K562 (cell line): ENCODE data around the gene OR4D2. TPM values are rescaled to one million over a fixed set of nuclear protein-coding genes. Genes with fewer than 3 reads are reported as not detected.

ENCODE experiments used
- ATAC-seq: fragments of 200-7000 bp; cut with Tn5 transposase; 3 replicates; pipeline ENCODE4 v1.9.1; 2020; ENCODE audit warnings: moderate library complexity
- BruUV-seq: library from RNA; stranded (reverse); fragments of 400-500 nt; replicated peaks from 2 replicates; lab custom pipeline; 2021; lab: Mats Ljungman, UMichigan
- CTCF ChIA-PET: fragments of 300-600 bp; formaldehyde crosslinking; extraction: SDS; loops from one replicate; lab custom pipeline; 2021; ENCODE audit warnings: low intra/inter-chr PET ratio; lab: Yijun Ruan, JAX
- POLR2A ChIA-PET: fragments of 300-600, 350-650 bp; sonication (Branson Sonifier 250); formaldehyde crosslinking; extraction: SDS; loops from one replicate; lab custom pipeline; 2021; ENCODE audit warnings: antibody characterized with exemption, inconsistent platforms; lab: Yijun Ruan, JAX
- DNase-seq, 4 experiments: peaks; one replicate each; pipeline versions ENCODE4 v3.0.0 to v3.0.0-alpha.2; 2011 to 2018; ENCODE audit warnings: low spot score in 3 of 4, mixed read lengths in 3 of 4; ENCODE audit errors: extremely low read depth in 1 of 4
- FAIRE-seq: peaks from 2 replicates; lab custom pipeline; 2011; peaks lifted over from hg19 to GRCh38; lab: Jason Lieb, UNC
- H2AFZ ChIP-seq: 2 replicates; pipeline ENCODE4 v1.6.0; 2011; ENCODE audit warnings: low read depth, low read length, control low read depth, inconsistent platforms
- H3K27ac ChIP-seq: fragments of 200-600 bp; 3 replicates; pipeline ENCODE4 v1.8.0; 2011; ENCODE audit warnings: low read depth, mild to moderate bottlenecking, control low read depth, inconsistent platforms, low read length, moderate library complexity, mixed read lengths; ENCODE audit errors: extremely low read depth
- H3K27me3 ChIP-seq, 2 experiments: fragments of 300-600 bp in 1 of 2; 2 replicates in 1 of 2; 3 replicates in 1 of 2; pipeline versions ENCODE4 v1.6.0 to v1.8.0; 2011; ENCODE audit warnings: inconsistent platforms in 2 of 2, low read length in 2 of 2, mild to moderate bottlenecking in 1 of 2, mixed read lengths in 1 of 2, moderate library complexity in 1 of 2; ENCODE audit not compliant: control insufficient read depth in 2 of 2, insufficient read depth in 2 of 2
- H3K36me3 ChIP-seq: fragments of 300-600 bp; 3 replicates; pipeline ENCODE4 v1.8.0; 2011; ENCODE audit warnings: mild to moderate bottlenecking, low read length, inconsistent platforms; ENCODE audit not compliant: control insufficient read depth, insufficient read depth
- H3K4me1 ChIP-seq, 2 experiments: fragments of 200-600 bp in 1 of 2; replicated peaks in 1 of 2; 2 replicates in 1 of 2; 3 replicates in 1 of 2; pipeline versions ENCODE4 v1.5.1 to v1.8.0; 2011; ENCODE audit warnings: inconsistent platforms in 2 of 2, low read length in 2 of 2, mild to moderate bottlenecking in 1 of 2, mixed read lengths in 1 of 2, moderate library complexity in 1 of 2; ENCODE audit not compliant: control insufficient read depth in 2 of 2, insufficient read depth in 2 of 2
- H3K4me2 ChIP-seq: 2 replicates; pipeline ENCODE4 v1.6.1; 2011; ENCODE audit warnings: low read length, control low read depth, inconsistent platforms, mixed read lengths; ENCODE audit not compliant: insufficient read depth
- H3K4me3 ChIP-seq: fragments of 200-600 bp; sonication (generic), shearing (Covaris generic); 2 replicates; pipeline ENCODE4 v1.5.1; 2016; ENCODE audit warnings: control low read depth, inconsistent platforms
- H3K79me2 ChIP-seq: fragments of 200-600 bp; 3 replicates; pipeline ENCODE4 v1.8.0; 2011; ENCODE audit warnings: low read length, inconsistent platforms; ENCODE audit not compliant: control insufficient read depth, insufficient read depth
- H3K9ac ChIP-seq, 2 experiments: 2 replicates each; pipeline versions ENCODE4 v1.6.0 to v1.6.1; 2011; ENCODE audit warnings: low read depth in 2 of 2, low read length in 2 of 2, control low read depth in 1 of 2, inconsistent platforms in 1 of 2, mild to moderate bottlenecking in 1 of 2, mixed read lengths in 1 of 2; ENCODE audit not compliant: insufficient read depth in 1 of 2
- H3K9me1 ChIP-seq: one replicate; pipeline ENCODE4 v1.6.0; 2011; ENCODE audit warnings: inconsistent platforms, mild to moderate bottlenecking, low read length, moderate library complexity; ENCODE audit not compliant: control insufficient read depth, insufficient read depth
- H3K9me3 ChIP-seq: replicated peaks from 2 replicates; pipeline ENCODE4 v1.5.1; 2011; ENCODE audit warnings: low read depth, low read length, inconsistent platforms; ENCODE audit not compliant: control insufficient read depth, insufficient read depth
- H4K20me1 ChIP-seq: replicated peaks from 2 replicates; pipeline ENCODE4 v1.6.1; 2011; ENCODE audit warnings: low read length, inconsistent platforms, mixed read lengths; ENCODE audit not compliant: control insufficient read depth, insufficient read depth
- CEBPG ChIP-seq, 3 experiments: fragments of 200-800 bp in 1 of 3; sonication (Bioruptor generic) in 1 of 3; sonication (generic) in 1 of 3; formaldehyde crosslinking in 1 of 3; IDR thresholded peaks in 2 of 3; conservative IDR thresholded peaks in 1 of 3; 2 replicates each; pipeline versions ENCODE4 v1.6.1 to v1.8.0; 2016 to 2022; ENCODE audit warnings: missing compliant biosample characterization in 2 of 3, missing genetic modification characterization in 2 of 3, mild to moderate bottlenecking in 1 of 3, missing genetic modification reagents in 1 of 3
- FIP1L1 ChIP-seq: fragments of 200-400 bp; formaldehyde crosslinking; IDR thresholded peaks from 2 replicates; pipeline ENCODE4 v1.6.1; 2018; ENCODE audit warnings: mild to moderate bottlenecking, low read depth, low read length; ENCODE audit not compliant: poor library complexity, severe bottlenecking
- MAFF ChIP-seq: IDR thresholded peaks from 2 replicates; pipeline ENCODE4 v1.6.1; 2012; ENCODE audit warnings: low read length, improper control_type of control experiment
- NFXL1 ChIP-seq: fragments of 450-650 bp; formaldehyde crosslinking; IDR thresholded peaks from 2 replicates; pipeline ENCODE4 v1.4.0; 2021; ENCODE audit warnings: mild to moderate bottlenecking
- NR3C1 ChIP-seq: sonication (generic); formaldehyde crosslinking; IDR thresholded peaks from 2 replicates; pipeline ENCODE4 v1.8.1; 2022; ENCODE audit warnings: missing genetic modification reagents
- RBM25 ChIP-seq: fragments of 200-400 bp; formaldehyde crosslinking; IDR thresholded peaks from 2 replicates; pipeline ENCODE4 v1.6.1; 2018; ENCODE audit warnings: low read length, low read depth, moderate library complexity; ENCODE audit not compliant: severe bottlenecking
- TFE3 ChIP-seq: fragments of 450-650 bp; formaldehyde crosslinking; IDR thresholded peaks from 2 replicates; pipeline ENCODE4 v1.4.0; 2020; ENCODE audit warnings: mild to moderate bottlenecking, mixed read lengths
- ZFP36 ChIP-seq: fragments of 150-350 bp; IDR thresholded peaks from 2 replicates; pipeline ENCODE4 v1.6.1; 2018; ENCODE audit warnings: low read length, low read depth; ENCODE audit not compliant: partially characterized antibody
- ZNF133 ChIP-seq: fragments of 250-450 bp; sonication (Bioruptor Pico); IDR thresholded peaks from 2 replicates; pipeline ENCODE4 v1.4.0; 2020; ENCODE audit warnings: mild to moderate bottlenecking
- ZNF212 ChIP-seq: fragments of 450-650 bp; formaldehyde crosslinking; IDR thresholded peaks from 2 replicates; pipeline ENCODE4 v1.4.0; 2020; ENCODE audit warnings: mild to moderate bottlenecking
- WGBS: fragments of 100-300 bp; shearing (Covaris generic); methylation state at CpG from one replicate; pipeline ENCODE4 v1.1.6; 2016; ENCODE audit warnings: low coverage, mixed read lengths; ENCODE audit not compliant: insufficient coverage; ENCODE audit errors: missing lambda C conversion rate; 5-methylcytosine and 5-hydroxymethylcytosine counted together
- in situ Hi-C: fragments of 300-500 bp; cut with MboI; formaldehyde crosslinking; loops from 4 replicates; pipeline ENCODE4 v1.15.0; 2018; ENCODE audit warnings: inconsistent platforms, mixed read lengths
- intact Hi-C: fragments of 100-400 bp; cut with micrococcal nuclease; formaldehyde crosslinking; loops from 2 replicates; pipeline ENCODE4 v1.14.2; 2022
- polyA plus RNA-seq, 8 experiments: library from polyadenylated mRNA; depleted of rRNA in 4 of 8; stranded (reverse) in 5 of 8; unstranded in 3 of 8; fragments of >200 nt; fragmentation: Nextera tagmentation in 2 of 8; fragmentation: Illumina TruSeq in 1 of 8; extraction: Ambion mirVana in 2 of 8; extraction: Trizol in 1 of 8; gene quantifications; 2 replicates each; pipeline versions ENCODE4 v1.2.1 to v1.2.3, GENCODE V29; 2011 to 2014; ENCODE audit warnings: inconsistent platforms in 1 of 8, missing spikeins in 1 of 8
- total RNA-seq, 7 experiments: library from RNA; depleted of rRNA in 6 of 7; stranded (reverse); fragments of >200 nt in 6 of 7; fragmentation: Illumina TruSeq in 2 of 7; extraction: Trizol in 2 of 7; gene quantifications; 2 replicates each; pipeline versions ENCODE4 v1.2.1 to v1.2.3, GENCODE V29; 2011 to 2021; ENCODE audit warnings: low replicate concordance in 1 of 7

The OR4D2 gene
- total and polyA plus RNA-seq, 9 of the 15 experiments (the other 6 are each of a cell fraction or from before 2014, with no cell fraction given) = not detected

- no peak for ATAC-seq
- H3K27ac ChIP-seq = no peak overlapping the region
- no peak for DNase-seq
- ChIA-PET CTCF (no interaction called here), POLR2A (interaction anchor here (1.0 kb wide), 1 partner anchor 12 kb away, joined by 3 read pairs; no protein-coding TSS in a partner anchor)
- 36% methylated on average over 5 of the region's 7 CpGs for WGBS
- BruUV-seq = no TSS peak
- in situ Hi-C loops = no loop called here
- intact Hi-C loops = no loop called here
- no peaks in the 10 kb centered on the region for H3K79me2 ChIP-seq
- no peak overlapping the region for H3K4me3 ChIP-seq
- H4K20me1 ChIP-seq = no peaks in the 10 kb centered on the region; the same call in 1 of the 2 replicates
- H3K9me1 ChIP-seq = no peaks in the 10 kb centered on the region
- peaks cover 13 to 29% of the 10 kb centered on the region in 2 experiments for H3K4me1 ChIP-seq
- H3K27me3 ChIP-seq = peaks cover 0 to 24% of the 10 kb centered on the region in 2 experiments; a peak in 2 of 5 replicates
- no peak overlapping the region for H3K4me2 ChIP-seq
- H2AFZ ChIP-seq = no peak overlapping the region
- no peaks in the 10 kb centered on the region for H3K9me3 ChIP-seq
- TF ChIP-seq CEBPG (CRISPR knock-in tag; IDR thresholded peaks at IDR 0.05) (no peak), CEBPG (tag; conservative IDR thresholded peaks at IDR 0.05 in 1 of 2, IDR thresholded peaks at IDR 0.05 in 1 of 2) (no peak), MAFF (no peak), ZNF133 (CRISPR knock-in tag) (no peak), NFXL1 (no peak), TFE3 (CRISPR knock-in tag) (no peak), NR3C1 (CRISPR knock-in tag) (no peak), ZNF212 (CRISPR knock-in tag) (no peak), ZFP36 (peak; percentile 89), RBM25 (peak; percentile 52), FIP1L1 (no peak)
- H3K9ac ChIP-seq = no peak overlapping the region
- FAIRE-seq = no peak
- H3K36me3 ChIP-seq = no peaks in the 10 kb centered on the region
Observed at GRCh38 chr17:58196610-58197009, 29.8 kb downstream of the OR4D2 start.
